Endothelial cell of umbilical vein (primary cell): ENCODE measurements around the gene C15orf40. TPM values are rescaled to one million over a fixed set of nuclear protein-coding genes. Genes with fewer than 3 reads are reported as not detected.

Experiments
- BruUV-seq: library from RNA; stranded (reverse); fragments of 400-500 nt; replicated peaks from 2 replicates; lab custom pipeline; 2021; lab: Mats Ljungman, UMichigan
- CTCF ChIA-PET: fragments of 300-600, 350-600 bp; sonication (Branson Sonifier 250); formaldehyde crosslinking; loops from one replicate; lab custom pipeline; 2021; ENCODE audit warnings: antibody characterized with exemption, inconsistent platforms; lab: Charles Lee
- POLR2A ChIA-PET: fragments of 300-600, 350-600 bp; sonication (Branson Sonifier 250); formaldehyde crosslinking; loops from one replicate; lab custom pipeline; 2021; ENCODE audit warnings: antibody characterized with exemption, inconsistent platforms; lab: Charles Lee
- DNase-seq: peaks from one replicate; pipeline ENCODE4 v3.0.0-alpha.2; 2011; ENCODE audit warnings: low read depth, low spot score
- FAIRE-seq: peaks from 2 replicates; lab custom pipeline; 2011; peaks lifted over from hg19 to GRCh38; lab: Jason Lieb, UNC
- H2AFZ ChIP-seq: 2 replicates; pipeline ENCODE4 v1.6.0; 2012; ENCODE audit warnings: low read depth, low read length, control low read depth, inconsistent platforms
- H3K27ac ChIP-seq: 2 replicates; pipeline ENCODE4 v1.5.1; 2011; ENCODE audit warnings: low read depth, mild to moderate bottlenecking, control low read depth, low read length, moderate library complexity; ENCODE audit not compliant: insufficient read depth
- H3K27me3 ChIP-seq, 2 experiments: 2 replicates each; pipeline versions ENCODE4 v1.6.0 to v1.6.1; 2011; ENCODE audit warnings: low read length in 2 of 2, mixed read lengths in 1 of 2; ENCODE audit not compliant: control insufficient read depth in 2 of 2, insufficient read depth in 2 of 2
- H3K36me3 ChIP-seq, 2 experiments: 2 replicates in 1 of 2; 3 replicates in 1 of 2; pipeline ENCODE4 v1.5.1; 2011; ENCODE audit warnings: low read length in 2 of 2, mild to moderate bottlenecking in 1 of 2, moderate library complexity in 1 of 2; ENCODE audit not compliant: control insufficient read depth in 2 of 2, insufficient read depth in 2 of 2; ENCODE audit errors: extremely low read depth in 1 of 2
- H3K4me1 ChIP-seq: 3 replicates; pipeline ENCODE4 v1.5.1; 2011; ENCODE audit warnings: mild to moderate bottlenecking, low read length; ENCODE audit not compliant: control insufficient read depth, insufficient read depth; ENCODE audit errors: extremely low read depth
- H3K4me2 ChIP-seq: 2 replicates; pipeline ENCODE4 v1.6.1; 2011; ENCODE audit warnings: low read length, control low read depth, mixed read lengths; ENCODE audit not compliant: insufficient read depth
- H3K4me3 ChIP-seq, 3 experiments: fragments of 200-600 bp in 1 of 3; sonication (generic), shearing (Covaris generic) in 1 of 3; replicated peaks in 1 of 3; 2 replicates each; pipeline ENCODE4 v1.5.1; 2011 to 2016; ENCODE audit warnings: control low read depth in 3 of 3, low read length in 3 of 3, mild to moderate bottlenecking in 2 of 3, inconsistent platforms in 1 of 3, low read depth in 1 of 3, moderate library complexity in 1 of 3; ENCODE audit not compliant: insufficient read depth in 1 of 3
- H3K79me2 ChIP-seq: 2 replicates; pipeline ENCODE4 v1.6.0; 2012; ENCODE audit warnings: low read length, inconsistent platforms; ENCODE audit not compliant: control insufficient read depth, insufficient read depth
- H3K9ac ChIP-seq: replicated peaks from 2 replicates; pipeline ENCODE3; 2011; ENCODE audit warnings: low read length, control low read depth; ENCODE audit not compliant: insufficient read depth; ENCODE audit errors: extremely low read depth
- H3K9me1 ChIP-seq: replicated peaks from 3 replicates; pipeline ENCODE4 v1.6.0; 2011; ENCODE audit warnings: mild to moderate bottlenecking, low read length; ENCODE audit not compliant: control insufficient read depth, insufficient read depth; ENCODE audit errors: extremely low read depth
- H3K9me3 ChIP-seq: replicated peaks from 2 replicates; pipeline ENCODE4 v1.5.1; 2012; ENCODE audit warnings: low read length, inconsistent platforms; ENCODE audit not compliant: control insufficient read depth, insufficient read depth
- H4K20me1 ChIP-seq: replicated peaks from 2 replicates; pipeline ENCODE3; 2011; ENCODE audit warnings: mild to moderate bottlenecking, low read length; ENCODE audit not compliant: control insufficient read depth, insufficient read depth; ENCODE audit errors: extremely low read depth
- CTCF ChIP-seq, 2 donors: IDR thresholded peaks; 1 replicate in 1 of 2; 2 replicates in 1 of 2; pipeline ENCODE4 v1.5.1; 2011; ENCODE audit warnings: low read length in 2 of 2, mild to moderate bottlenecking in 2 of 2, moderate library complexity in 2 of 2, control low read depth in 1 of 2, inconsistent platforms in 1 of 2, low read depth in 1 of 2; ENCODE audit not compliant: insufficient read depth in 1 of 2; ENCODE audit errors: extremely low read depth in 1 of 2
- EZH2 ChIP-seq: IDR thresholded peaks from 2 replicates; pipeline ENCODE4 v1.6.1; 2012; ENCODE audit warnings: borderline replicate concordance, low read depth, mild to moderate bottlenecking, moderate library complexity, low read length, inconsistent platforms; ENCODE audit not compliant: severe bottlenecking
- FOS ChIP-seq: IDR thresholded peaks from 2 replicates; pipeline ENCODE4 v1.6.1; 2011; ENCODE audit warnings: mild to moderate bottlenecking, low read length, moderate library complexity, borderline replicate concordance; ENCODE audit not compliant: insufficient read depth
- GATA2 ChIP-seq: IDR thresholded peaks from 2 replicates; pipeline ENCODE4 v1.7.0; 2011; ENCODE audit warnings: low read depth, mild to moderate bottlenecking, moderate library complexity, mixed read lengths, low read length; ENCODE audit not compliant: insufficient read length, insufficient read depth
- JUN ChIP-seq: IDR thresholded peaks from 2 replicates; pipeline ENCODE4 v1.6.1; 2011; ENCODE audit warnings: borderline replicate concordance, low read depth; ENCODE audit not compliant: insufficient read length, insufficient read depth
- MYC ChIP-seq: IDR thresholded peaks from one replicate; pipeline ENCODE4 v1.6.1; 2011; ENCODE audit warnings: mild to moderate bottlenecking, low read depth, low read length
- POLR2A ChIP-seq: IDR thresholded peaks from 2 replicates; pipeline ENCODE4 v1.6.1; 2012; ENCODE audit warnings: low read depth, mild to moderate bottlenecking, control low read depth, low read length
- POLR2AphosphoS5 ChIP-seq: IDR thresholded peaks from 2 replicates; pipeline ENCODE4 v1.6.1; 2012; ENCODE audit warnings: low read depth, mild to moderate bottlenecking, control low read depth, low read length, moderate library complexity; ENCODE audit not compliant: insufficient read depth
- dilution Hi-C: fragments of 300-500 bp; cut with MboI; formaldehyde crosslinking; loops from one replicate; pipeline ENCODE4 v1.15.0; 2019; ENCODE audit warnings: low sequenced_read_pairs; ENCODE audit not compliant: extremely low pct_ligation_motif_present
- intact Hi-C: fragments of 100-400 bp; cut with micrococcal nuclease; formaldehyde crosslinking; loops from one replicate; pipeline ENCODE4 v1.10.0; 2022
- polyA plus RNA-seq, 4 experiments: library from polyadenylated mRNA; depleted of rRNA in 3 of 4; stranded (reverse) in 3 of 4; unstranded in 1 of 4; fragments of >200 nt; gene quantifications; 2 replicates each; pipeline versions ENCODE4 v1.2.1 to v1.2.3, GENCODE V29; 2011 to 2012; ENCODE audit warnings: missing spikeins in 1 of 4
- total RNA-seq: library from RNA; stranded (reverse); gene quantifications from 2 replicates; pipeline ENCODE4 v1.2.3, GENCODE V29; 2021
- TF ChIP-seq, protein P1 (sequence below): IDR thresholded peaks from 2 replicates; pipeline ENCODE4 v1.6.1; 2011; ENCODE audit not compliant: insufficient read depth, insufficient read length

C15orf40 gene
- total and polyA plus RNA-seq, 2 donors (not counting 3 experiments of a cell fraction or from before 2014, with no cell fraction given): 15.4 to 27.9 TPM

DNA sequence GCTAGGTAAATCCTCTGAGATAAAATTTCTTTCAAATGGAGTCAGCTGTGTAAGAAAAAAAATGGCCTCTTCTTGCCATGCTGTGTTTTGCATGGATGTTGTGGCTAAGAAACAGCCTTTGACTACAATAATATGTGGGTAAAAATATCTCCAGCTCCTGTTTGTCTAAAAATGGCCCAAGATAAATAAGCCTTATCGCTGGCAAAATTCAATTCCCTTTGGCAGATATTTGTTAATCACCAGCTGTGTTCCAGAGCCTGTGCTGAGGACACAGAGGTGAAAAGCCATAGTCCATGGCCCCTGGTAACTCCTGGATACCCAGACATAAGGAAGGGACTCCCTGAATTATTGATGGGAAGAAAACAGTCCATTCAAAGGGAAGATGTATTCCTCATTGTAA, 40.7 kb downstream of the C15orf40 start:
- ChIA-PET CTCF (interaction anchor here (0.6 kb wide), 1 partner anchor 115 kb away, joined by 3 read pairs; no protein-coding TSS in a partner anchor), POLR2A (no interaction called here)
- dilution Hi-C loops (no loop called here), intact Hi-C loops (no loop called here)
- no peak for FAIRE-seq
- no peak overlapping the region for H3K4me3 ChIP-seq
- H3K9ac ChIP-seq: no peak overlapping the region
- no peaks in the 10 kb centered on the region for H4K20me1 ChIP-seq
- H3K79me2 ChIP-seq: no peaks in the 10 kb centered on the region
- peaks cover 0 to 9% of the 10 kb centered on the region in 2 experiments for H3K27me3 ChIP-seq
- no peaks in the 10 kb centered on the region for H3K9me1 ChIP-seq
- no TSS peak for BruUV-seq
- no peak for DNase-seq
- H2AFZ ChIP-seq: no peak overlapping the region
- TF ChIP-seq FOS (no peak), MYC (no peak), JUN (no peak), POLR2AphosphoS5 (no peak), GATA2 (no peak), EZH2 (no peak), POLR2A (no peak), CTCF (IDR thresholded peaks at IDR 0.05; ENCODE audit: extremely low read depth in 1 of 2, insufficient read depth in 1 of 2, low read depth in 1 of 2, low read length in 2 of 2) (no peak)
- TF ChIP-seq, protein P1, sequence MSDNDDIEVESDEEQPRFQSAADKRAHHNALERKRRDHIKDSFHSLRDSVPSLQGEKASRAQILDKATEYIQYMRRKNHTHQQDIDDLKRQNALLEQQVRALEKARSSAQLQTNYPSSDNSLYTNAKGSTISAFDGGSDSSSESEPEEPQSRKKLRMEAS: no peak
- H3K9me3 ChIP-seq: no peaks in the 10 kb centered on the region
- H3K4me1 ChIP-seq: no peaks in the 10 kb centered on the region
- H3K36me3 ChIP-seq: no peaks in the 10 kb centered on the region
- no peak overlapping the region for H3K4me2 ChIP-seq
- no peak overlapping the region for H3K27ac ChIP-seq
